Ovary (tissue), 3 donors: ENCODE measurements around the gene CD1B.

Experiments used
- CTCF ChIP-seq, 3 donors: fragments of 450-650 bp in 2 of 3; fragments of 200-600 bp in 1 of 3; IDR thresholded peaks; one replicate each; pipeline versions ENCODE4 v1.5.1 to v1.8.0; 2016 to 2022; ENCODE audit warnings: antibody characterized with exemption in 3 of 3, mild to moderate bottlenecking in 1 of 3
- EP300 ChIP-seq: sonication (generic); formaldehyde crosslinking; IDR thresholded peaks from one replicate; pipeline ENCODE4 v1.6.1; 2017; ENCODE audit warnings: antibody characterized with exemption
- donor health status: DM: no; HTN: no; CAD: no.

GRCh38 chr1:158333405-158334155 lies 2.2 kb upstream of the CD1B start:
- TF ChIP-seq CTCF (IDR thresholded peaks at IDR 0.05), result no peak
- TF ChIP-seq EP300, result no peak
